B cell (primary cell): ENCODE results near the gene CACNA2D1.

Experiments used
- CTCF ChIP-seq: fragments of 200-600 bp; IDR thresholded peaks from one replicate; pipeline ENCODE4 v1.8.0; 2022; ENCODE audit warnings: antibody characterized with exemption, mild to moderate bottlenecking
- EZH2 ChIP-seq: IDR thresholded peaks from 2 replicates; pipeline ENCODE4 v1.6.1; 2012; ENCODE audit warnings: borderline replicate concordance, low read depth, mild to moderate bottlenecking, moderate library complexity, low read length; ENCODE audit not compliant: insufficient read depth, poor library complexity, severe bottlenecking

- no peak for TF ChIP-seq EZH2
- TF ChIP-seq CTCF, result no peak
These were observed 234.3 kb downstream of the CACNA2D1 start for GRCh38 chr7:82209179-82209747.
